NB4 (cell line): ENCODE results near the gene EXOC3L2.

Source experiments
- CTCF ChIP-seq: IDR thresholded peaks from one replicate; pipeline ENCODE4 v1.5.1; 2012; ENCODE audit warnings: low read depth, low read length
- MAX ChIP-seq: IDR thresholded peaks from 2 replicates; pipeline ENCODE4 v1.6.1; 2011; ENCODE audit warnings: low read depth, low read length
- MYC ChIP-seq: IDR thresholded peaks from 2 replicates; pipeline ENCODE4 v1.6.1; 2011; ENCODE audit warnings: low read depth, low read length
- POLR2A ChIP-seq: IDR thresholded peaks from 2 replicates; pipeline ENCODE4 v1.6.1; 2011; ENCODE audit warnings: mild to moderate bottlenecking; ENCODE audit not compliant: insufficient read length; ENCODE audit errors: extremely low read depth

DNA sequence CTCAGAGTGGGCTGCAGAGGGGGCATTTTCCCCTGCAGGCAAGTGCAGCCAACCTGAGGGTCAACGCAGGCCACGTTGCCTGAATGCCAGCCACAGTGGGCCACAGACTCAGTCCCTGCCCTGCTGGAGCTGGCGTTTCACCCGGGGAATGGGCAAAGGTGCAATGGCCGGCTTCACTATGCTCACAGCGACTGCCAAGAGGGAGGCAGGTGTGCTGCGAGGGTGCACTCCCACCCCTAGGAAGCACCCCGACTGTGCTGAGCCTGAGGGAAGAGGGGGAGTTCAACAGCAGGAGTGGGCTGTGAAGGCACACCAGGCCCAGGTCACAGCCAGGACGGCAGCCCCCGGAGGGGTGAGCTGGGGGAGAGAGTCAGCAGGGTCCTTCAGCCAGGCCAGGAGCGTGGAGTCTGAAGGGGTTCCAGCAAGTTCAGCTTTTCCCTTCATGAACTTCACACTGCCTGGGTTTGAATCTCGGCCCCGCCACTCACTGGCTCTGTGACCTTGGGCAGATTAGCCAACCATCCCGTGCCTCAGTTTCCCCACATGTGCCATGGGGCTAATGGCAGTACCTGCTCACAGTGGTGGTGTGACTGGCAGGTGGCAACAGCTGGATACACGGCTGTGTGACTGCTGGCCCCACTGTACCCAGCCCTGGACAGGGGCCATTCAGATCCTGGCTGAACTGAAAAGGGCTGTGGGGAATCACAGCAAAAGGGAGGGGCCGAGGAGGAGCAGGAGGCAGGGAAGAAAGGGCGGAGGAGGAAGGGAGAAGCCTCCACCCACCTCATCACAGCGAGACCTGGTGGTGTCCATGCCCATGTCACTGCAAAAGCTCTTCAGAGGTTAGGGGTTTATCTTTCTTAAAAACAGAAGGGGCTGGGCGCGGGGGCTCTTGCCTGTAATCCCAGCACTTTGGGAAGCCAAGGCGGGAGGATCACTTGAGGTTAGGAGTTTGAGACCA lies 74.8 kb downstream of the EXOC3L2 start:
- TF ChIP-seq CTCF, result no peak
- no peak for TF ChIP-seq POLR2A
- TF ChIP-seq MAX, result no peak
- TF ChIP-seq MYC, result no peak
